M059J (cell line): ENCODE data around the gene LARGE1. TPM values are rescaled to one million over a fixed set of nuclear protein-coding genes. Genes with fewer than 3 reads are reported as not detected.

Experiments used
- DNase-seq: peaks from one replicate; pipeline ENCODE4 v3.0.0-alpha.2; 2012; ENCODE audit warnings: low read depth
- total RNA-seq: library from RNA; depleted of rRNA; stranded (reverse); fragments of >200 nt; shearing (Covaris generic); gene quantifications from 2 replicates; pipeline ENCODE4 v1.2.3, GENCODE V29; 2014

Gene LARGE1
- total RNA-seq, 1 experiment from 2014 or later, result 3.4 TPM

DNA sequence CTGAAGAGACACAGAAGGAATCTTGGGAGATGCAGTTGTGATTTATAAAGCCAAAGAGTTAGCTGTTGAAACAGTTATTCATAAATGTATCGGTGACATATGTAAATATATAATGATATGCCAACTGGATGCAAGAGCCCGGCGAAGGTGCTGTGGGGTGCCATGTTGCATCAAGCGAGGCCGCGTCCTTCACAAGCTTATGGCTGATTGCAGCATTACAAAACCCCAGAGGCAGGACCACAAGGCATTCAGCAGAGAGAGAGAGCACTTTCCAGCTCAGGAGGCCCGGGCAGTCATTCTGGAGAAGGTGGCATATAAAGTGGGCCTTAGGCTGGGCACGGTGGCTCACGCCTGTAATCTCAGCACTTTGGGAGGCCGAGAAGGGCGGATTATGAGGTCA is 65.6 kb downstream of the LARGE1 start:
- no peak for DNase-seq

GRCh38 chr22:33853200-33854097 is 66.8 kb downstream of the LARGE1 start:
- peak; percentile 71 for DNase-seq

DNA sequence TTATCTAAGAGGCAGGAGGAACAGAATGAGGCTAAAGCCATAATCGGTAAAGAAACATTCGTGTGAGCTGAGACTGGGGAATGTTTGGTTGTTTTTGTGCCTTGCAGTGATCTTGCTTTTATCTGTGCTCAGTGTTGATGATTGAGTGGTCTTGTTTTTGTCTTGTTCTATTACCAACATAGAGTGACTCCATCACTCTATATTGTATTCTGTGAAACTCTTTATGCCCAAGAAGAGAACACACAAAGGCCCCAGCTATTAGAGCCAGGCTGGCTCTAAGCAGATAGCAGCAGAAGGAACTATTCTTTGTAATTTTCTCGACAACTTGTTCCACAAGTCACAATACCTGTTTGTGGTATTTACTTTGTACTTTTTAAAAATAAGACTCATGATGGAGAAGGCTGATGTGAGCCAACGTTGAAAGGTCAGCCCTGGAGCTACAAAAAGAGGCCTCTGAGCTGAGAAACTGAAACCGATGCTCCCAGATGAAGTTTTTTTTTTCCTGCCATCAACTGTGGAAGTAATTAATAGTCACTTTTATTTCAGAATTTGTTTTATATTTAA is 68.4 kb downstream of the LARGE1 start:
- DNase-seq, result no peak

- DNase-seq, result no peak
These were observed 69.0 kb downstream of the LARGE1 start for GRCh38 chr22:33851240-33851639.

DNA sequence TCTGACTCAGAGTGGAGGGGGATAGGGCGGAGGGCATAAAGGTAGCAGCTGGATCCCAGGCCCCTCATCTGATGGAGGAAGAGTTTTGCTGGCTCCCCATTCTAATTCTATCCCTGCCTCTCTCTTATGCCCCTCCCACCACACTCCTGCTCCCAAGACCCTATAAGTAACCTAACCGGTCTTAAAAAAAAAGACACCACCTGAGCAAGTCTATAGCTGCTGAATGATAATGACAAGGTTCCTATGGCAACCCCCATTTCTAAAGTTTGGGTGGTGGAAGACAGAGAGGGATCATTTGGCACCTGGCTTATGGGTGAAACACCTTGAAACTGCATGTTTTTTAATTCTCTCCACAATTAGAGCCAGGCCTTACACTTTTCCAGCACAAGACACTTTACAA is 69.6 kb downstream of the LARGE1 start:
- DNase-seq, result no peak

GRCh38 chr22:33850193-33850592 is 70.1 kb downstream of the LARGE1 start:
- DNase-seq, result no peak

GRCh38 chr22:33848251-33848650 is 72.0 kb downstream of the LARGE1 start:
- peak; percentile 25 for DNase-seq

GRCh38 chr22:33844273-33844672 is 76.0 kb downstream of the LARGE1 start:
- DNase-seq, result no peak

DNA sequence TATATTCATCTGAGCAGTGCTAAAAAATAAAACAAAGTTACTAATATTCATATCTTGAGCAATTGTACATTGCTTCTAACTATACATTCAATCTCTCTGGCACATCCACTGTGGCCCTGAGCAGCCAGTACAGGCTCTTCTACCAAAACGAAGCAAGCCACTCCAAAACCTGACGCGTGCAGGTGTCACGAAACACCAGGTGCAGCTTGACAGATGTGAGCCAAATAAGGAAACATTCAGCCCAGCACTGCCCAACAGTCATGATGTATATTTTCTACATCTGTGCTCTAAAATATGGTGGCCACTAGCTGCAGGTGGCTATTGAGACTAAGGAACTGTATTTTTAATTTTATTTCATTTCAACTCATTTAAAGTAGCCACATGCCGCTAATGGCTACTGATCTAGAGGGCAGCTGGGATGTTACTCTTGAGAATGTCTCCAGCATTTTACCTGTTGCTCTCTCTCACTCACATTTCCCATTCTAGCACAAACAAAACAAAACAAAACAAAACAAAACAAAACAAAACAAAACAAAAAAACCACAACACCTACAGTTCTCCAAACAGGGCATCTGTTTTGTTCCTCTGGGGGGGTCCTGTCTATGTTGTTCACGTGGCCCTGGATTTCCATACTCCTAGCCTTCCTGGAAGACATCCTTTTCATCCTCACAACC is 77.7 kb downstream of the LARGE1 start:
- no peak for DNase-seq

DNA sequence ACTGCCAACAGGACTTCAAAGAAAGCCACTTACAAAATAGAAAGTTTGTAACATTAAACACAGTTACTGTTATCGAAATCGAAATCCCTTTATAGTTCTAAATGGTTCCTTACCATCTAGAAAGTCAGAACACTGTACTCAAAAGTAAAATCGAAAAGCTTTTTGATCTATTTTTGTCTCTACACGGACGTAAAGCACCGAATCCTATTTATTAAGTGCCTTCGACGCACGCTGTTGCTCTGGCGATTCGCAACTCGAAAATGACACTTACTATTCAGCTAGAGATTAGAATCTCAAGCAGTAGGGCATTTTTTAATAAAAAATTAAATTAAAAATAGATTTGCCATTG is 78.3 kb downstream of the LARGE1 start:
- DNase-seq, result no peak

- DNase-seq, result no peak
These were observed 78.8 kb downstream of the LARGE1 start for GRCh38 chr22:33841281-33842005.

- no peak for DNase-seq
These were observed 81.6 kb downstream of the LARGE1 start for GRCh38 chr22:33838644-33839043.

- DNase-seq, result no peak
These were observed 82.5 kb downstream of the LARGE1 start for GRCh38 chr22:33837826-33838225.

DNA sequence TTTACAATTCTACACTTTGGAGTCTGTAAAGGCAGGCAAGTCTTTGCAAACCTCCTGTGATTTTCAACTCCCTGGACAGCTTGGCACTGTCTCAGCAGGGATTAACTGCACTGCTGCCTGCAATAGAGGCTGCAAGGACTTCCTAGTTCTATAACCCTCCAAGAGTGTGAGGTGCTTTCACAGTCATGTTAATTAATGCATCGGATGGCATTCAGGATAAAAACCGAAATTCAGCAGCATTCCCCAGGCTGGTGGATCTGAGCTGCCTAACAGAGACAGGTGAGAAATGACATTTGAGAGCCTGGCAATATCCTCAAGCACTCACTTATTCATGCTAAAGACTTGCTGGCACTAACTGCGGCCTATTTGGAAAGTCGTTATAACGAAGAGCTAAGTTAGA is 85.0 kb downstream of the LARGE1 start:
- no peak for DNase-seq

DNA sequence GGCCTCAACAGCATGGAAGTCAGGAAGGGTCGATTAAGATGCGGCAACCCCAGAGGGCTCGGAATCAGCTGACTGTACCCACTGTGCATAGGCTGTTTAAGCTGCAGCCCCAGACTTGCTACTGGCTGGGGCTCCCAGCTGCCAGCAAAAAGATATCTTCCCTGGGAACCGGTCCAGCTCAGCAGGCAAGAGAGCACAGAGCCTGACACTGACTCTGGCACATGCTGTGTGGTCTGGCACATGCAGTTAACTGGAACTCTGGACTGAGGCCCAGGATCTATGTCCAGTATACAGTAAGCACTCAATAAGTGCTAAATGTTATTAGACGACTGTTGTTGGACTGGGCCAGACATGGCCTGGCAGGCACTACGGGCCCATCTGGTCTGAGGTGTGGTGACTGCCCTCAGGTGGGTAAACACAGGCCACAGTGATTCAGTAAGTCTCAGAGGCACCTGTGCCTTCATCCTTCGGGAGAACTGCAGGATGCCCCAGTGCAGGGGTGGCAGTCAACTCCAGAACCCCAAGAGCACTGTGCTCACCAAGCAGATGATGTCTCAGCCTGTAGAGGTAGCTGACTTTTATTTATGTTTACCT is 87.6 kb downstream of the LARGE1 start:
- no peak for DNase-seq

DNA sequence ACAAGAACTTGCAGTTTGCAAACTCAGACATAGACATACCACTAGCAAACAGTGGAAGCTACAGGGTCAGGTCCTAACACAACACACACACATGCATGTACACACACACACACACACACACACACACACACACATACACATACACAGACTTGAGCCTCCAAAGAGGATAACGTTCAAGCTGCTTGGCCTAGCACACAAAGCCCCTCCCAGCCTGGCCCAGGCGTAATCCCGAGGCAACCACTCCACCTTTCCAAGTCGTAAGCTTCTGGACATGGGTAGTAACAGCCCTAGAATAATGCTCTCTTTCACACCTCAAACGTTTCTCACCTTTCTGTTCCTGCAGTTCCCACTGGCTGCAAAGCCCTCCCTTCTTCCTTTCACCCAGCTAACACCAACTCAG is 88.6 kb downstream of the LARGE1 start:
- DNase-seq, result no peak

DNA sequence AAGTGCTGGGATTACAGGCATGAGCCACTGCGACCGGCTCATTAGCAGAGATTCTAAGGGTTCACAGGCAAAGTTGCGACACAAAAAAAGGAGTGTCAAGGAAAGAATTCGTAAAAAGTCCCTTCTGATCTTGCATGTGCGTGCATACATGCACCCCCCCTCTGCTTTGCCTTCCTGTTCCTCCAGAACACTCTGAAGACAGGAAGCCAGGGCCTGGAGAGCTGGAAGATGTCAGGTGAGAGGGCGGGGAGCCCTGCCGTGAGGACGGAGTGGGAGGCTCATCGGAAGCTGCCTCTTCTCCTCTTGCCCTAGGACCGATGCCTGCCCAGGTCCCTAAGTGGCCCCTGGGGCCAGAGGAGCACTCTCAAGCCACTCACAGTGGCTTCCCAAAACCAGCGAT is 89.1 kb downstream of the LARGE1 start:
- DNase-seq, result no peak

GRCh38 chr22:33829546-33830280 is 90.6 kb downstream of the LARGE1 start:
- no peak for DNase-seq

GRCh38 chr22:33828302-33828701 is 92.0 kb downstream of the LARGE1 start:
- DNase-seq, result no peak

DNA sequence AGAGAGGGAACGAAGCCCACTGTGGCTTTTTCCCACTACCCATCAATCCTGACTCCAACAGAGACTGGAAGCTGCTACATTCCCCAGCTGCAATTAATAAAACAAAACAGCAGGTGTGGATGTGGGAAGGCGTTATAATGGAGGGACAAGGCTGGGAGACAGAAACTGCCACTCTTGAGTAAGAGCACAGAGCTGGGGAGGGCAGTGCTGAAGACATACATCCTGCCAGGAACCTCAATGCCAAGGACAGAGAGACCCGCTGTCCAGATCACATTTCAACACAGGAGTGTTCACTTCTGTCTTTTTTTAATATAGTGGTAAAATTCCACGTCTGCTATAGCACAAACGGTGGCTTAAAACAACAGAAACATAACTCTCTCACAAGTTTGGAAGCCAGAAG is 94.5 kb downstream of the LARGE1 start:
- no peak for DNase-seq

DNA sequence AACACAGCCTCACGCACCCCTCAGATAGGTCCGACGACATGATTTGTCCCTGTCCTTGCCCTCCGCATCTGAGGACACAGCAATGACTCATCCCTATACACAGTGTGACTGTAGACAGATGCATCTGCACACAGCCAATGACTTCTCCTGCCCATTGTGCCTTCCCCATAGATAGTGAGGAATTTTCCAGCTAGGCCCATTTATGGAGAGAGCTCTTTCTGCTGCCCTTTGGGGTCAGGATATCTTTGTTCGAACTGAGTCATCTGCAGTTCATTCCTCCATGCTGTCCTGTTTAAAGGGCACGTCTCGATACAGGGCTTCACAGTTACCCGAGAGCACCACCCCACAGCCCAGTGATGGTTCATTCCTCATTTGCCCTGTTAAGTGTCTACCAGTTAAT is 96.7 kb downstream of the LARGE1 start:
- no peak for DNase-seq
